ENCODE results near the gene AGBL3.

Gene AGBL3

DNA sequence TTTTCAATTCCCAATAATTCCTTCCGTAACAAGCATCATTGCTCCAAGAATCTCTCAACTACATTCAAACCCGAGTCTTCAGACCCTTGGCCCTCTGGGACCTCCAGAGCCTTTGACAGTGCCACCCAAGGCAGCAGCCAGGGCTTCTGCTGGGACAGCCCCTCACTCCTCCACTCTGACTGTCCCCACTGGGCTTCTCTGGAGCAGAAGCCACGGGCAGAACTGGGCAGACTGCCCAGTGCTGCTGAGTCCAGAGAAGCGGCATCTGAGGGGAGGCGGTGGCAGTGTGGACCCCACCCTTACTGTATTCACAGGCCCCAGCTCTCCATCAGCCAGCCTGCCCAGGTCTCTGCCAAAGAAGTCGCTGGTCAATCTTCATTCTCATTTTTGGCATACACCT is 175.4 kb downstream of the AGBL3 start:
- H3K27me3 ChIP-seq: no peaks in the 10 kb centered on the region
- intact Hi-C loops (cut with DNase I; ENCODE audit: low total_unique reads): loop anchor here (10.0 kb wide), 1 partner anchor 167 kb away; no protein-coding TSS in a partner anchor
- TF ChIP-seq, protein P1, sequence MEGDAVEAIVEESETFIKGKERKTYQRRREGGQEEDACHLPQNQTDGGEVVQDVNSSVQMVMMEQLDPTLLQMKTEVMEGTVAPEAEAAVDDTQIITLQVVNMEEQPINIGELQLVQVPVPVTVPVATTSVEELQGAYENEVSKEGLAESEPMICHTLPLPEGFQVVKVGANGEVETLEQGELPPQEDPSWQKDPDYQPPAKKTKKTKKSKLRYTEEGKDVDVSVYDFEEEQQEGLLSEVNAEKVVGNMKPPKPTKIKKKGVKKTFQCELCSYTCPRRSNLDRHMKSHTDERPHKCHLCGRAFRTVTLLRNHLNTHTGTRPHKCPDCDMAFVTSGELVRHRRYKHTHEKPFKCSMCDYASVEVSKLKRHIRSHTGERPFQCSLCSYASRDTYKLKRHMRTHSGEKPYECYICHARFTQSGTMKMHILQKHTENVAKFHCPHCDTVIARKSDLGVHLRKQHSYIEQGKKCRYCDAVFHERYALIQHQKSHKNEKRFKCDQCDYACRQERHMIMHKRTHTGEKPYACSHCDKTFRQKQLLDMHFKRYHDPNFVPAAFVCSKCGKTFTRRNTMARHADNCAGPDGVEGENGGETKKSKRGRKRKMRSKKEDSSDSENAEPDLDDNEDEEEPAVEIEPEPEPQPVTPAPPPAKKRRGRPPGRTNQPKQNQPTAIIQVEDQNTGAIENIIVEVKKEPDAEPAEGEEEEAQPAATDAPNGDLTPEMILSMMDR (IDR thresholded peaks at IDR 0.05): no peak
- no peak overlapping the region for H3K4me3 ChIP-seq
- peaks cover 0 to 4% (median 0%) of the 10 kb centered on the region in 3 donors for H3K9me3 ChIP-seq
- H3K4me1 ChIP-seq: peaks cover 0 to 32% (median 20%) of the 10 kb centered on the region in 4 donors
- DNase-seq: peak in 1 of 2 donors; percentile 62
- no peak overlapping the region for H3K27ac ChIP-seq
- peaks cover 16 to 35% (median 24%) of the 10 kb centered on the region in 3 donors for H3K36me3 ChIP-seq

DNA sequence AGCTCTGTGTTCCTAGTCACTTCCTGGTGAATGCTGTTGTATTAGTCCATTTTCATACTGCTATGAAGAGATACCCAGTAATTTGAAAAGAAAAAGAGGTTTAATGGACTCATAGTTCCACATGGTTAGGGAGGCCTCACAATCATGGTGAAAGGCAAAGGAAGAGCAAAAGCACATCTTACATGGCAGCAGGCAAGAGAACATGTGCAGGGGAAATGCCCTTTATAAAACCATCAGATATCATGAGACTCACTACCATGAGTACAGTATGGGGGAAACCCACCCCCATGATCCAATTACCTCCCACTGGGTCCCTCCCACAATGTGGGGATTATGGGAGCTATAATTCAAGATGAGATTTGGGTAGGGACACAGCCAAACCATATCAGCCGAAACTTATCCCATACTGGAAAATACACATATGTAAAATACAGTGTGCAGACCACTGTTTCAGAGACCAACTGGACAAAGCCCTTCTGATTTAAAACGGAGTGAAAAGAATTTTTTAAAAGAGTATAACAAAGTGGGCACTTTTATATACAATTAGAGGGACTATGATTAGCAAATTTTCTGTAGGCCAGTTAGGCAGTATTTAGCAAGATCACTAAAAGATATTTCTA is 176.2 kb downstream of the AGBL3 start:
- Histone ChIP-seq H3K4me1 (peaks cover 0 to 34% (median 25%) of the 10 kb centered on the region in 4 donors), H3K36me3 (peaks cover 19 to 43% (median 26%) of the 10 kb centered on the region in 3 donors), H3K4me3 (no peak overlapping the region), H3K27ac (no peak overlapping the region), H3K27me3 (no peaks in the 10 kb centered on the region), H3K9me3 (no peaks in the 10 kb centered on the region)
- TF ChIP-seq, protein P1 (IDR thresholded peaks at IDR 0.05): no peak
- intact Hi-C loops (cut with DNase I; ENCODE audit: low total_unique reads): loop anchor here (10.0 kb wide), 1 partner anchor 168 kb away; no protein-coding TSS in a partner anchor
- no peak for DNase-seq

DNA sequence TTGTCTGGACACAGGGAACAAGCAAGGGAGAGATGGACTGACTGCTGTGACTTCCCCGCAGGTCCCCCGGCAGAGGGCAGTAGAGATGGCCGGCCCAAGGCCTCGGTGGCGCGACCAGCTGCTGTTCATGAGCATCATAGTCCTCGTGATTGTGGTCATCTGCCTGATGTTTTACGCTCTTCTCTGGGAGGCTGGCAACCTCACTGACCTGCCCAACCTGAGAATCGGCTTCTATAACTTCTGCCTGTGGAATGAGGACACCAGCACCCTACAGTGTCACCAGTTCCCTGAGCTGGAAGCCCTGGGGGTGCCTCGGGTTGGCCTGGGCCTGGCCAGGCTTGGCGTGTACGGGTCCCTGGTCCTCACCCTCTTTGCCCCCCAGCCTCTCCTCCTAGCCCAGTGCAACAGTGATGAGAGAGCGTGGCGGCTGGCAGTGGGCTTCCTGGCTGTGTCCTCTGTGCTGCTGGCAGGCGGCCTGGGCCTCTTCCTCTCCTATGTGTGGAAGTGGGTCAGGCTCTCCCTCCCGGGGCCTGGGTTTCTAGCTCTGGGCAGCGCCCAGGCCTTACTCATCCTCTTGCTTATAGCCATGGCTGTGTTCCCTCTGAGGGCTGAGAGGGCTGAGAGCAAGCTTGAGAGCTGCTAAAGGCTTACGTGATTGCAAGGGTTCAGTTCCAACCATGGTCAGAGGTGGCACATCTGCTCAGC is 178.2 kb downstream of the AGBL3 start:
- Histone ChIP-seq H3K27me3 (no peaks in the 10 kb centered on the region), H3K36me3 (peaks cover 19 to 57% (median 34%) of the 10 kb centered on the region in 3 donors), H3K4me3 (no peak overlapping the region), H3K9me3 (no peaks in the 10 kb centered on the region), H3K4me1 (peaks cover 0 to 46% (median 39%) of the 10 kb centered on the region in 4 donors), H3K27ac (peak overlapping the region in 1 of 2 donors; percentile 52)
- TF ChIP-seq, protein P1 (IDR thresholded peaks at IDR 0.05): no peak
- DNase-seq: peak in 1 of 2 donors; percentile 69
- intact Hi-C loops (cut with DNase I; ENCODE audit: low total_unique reads): loop anchor here (10.0 kb wide), 1 partner anchor 170 kb away; no protein-coding TSS in a partner anchor

GRCh38 chr7:135165862-135166261 is 179.6 kb downstream of the AGBL3 start:
- Histone ChIP-seq H3K9me3 (no peaks in the 10 kb centered on the region), H3K4me3 (no peak overlapping the region), H3K27me3 (no peaks in the 10 kb centered on the region), H3K4me1 (peaks cover 0 to 40% (median 30%) of the 10 kb centered on the region in 4 donors), H3K36me3 (peaks cover 19 to 57% (median 34%) of the 10 kb centered on the region in 3 donors), H3K27ac (no peak overlapping the region)
- TF ChIP-seq, protein P1 (IDR thresholded peaks at IDR 0.05): no peak
- intact Hi-C loops (cut with DNase I; ENCODE audit: low total_unique reads): loop anchor here (10.0 kb wide), 1 partner anchor 171 kb away; no protein-coding TSS in a partner anchor
- peak in 1 of 2 donors; percentile 25 for DNase-seq

DNA sequence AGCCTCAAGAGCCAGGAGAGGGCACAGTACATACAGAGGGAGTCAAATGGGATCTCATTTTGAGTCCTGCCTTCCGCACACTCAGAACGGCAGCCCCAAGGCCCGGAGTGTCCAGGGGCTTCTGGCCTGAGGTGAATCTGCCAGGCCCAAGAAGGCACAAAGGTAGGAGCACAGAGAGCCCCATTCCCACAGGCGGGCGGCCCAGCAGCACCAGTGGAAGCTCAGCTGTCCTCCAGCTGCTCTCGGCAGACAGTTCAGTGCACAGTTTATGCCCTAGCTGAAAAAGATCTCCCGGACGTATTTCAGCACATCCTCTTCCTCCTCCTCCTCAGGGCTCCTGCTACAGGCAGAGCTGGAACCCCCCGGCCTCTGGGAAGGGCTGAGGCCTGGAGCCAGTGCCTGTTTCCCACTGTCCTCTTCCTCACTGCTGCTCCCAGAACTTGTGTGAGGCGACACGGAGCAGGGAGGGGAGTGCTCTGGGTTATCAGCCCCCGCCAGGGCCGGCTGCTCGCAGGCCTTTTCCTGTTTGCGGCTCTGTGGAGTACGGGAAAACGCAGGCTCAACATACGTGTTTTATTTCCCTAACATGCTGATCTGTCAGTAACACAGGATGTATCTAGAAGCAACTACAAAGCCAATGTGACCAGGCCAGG is 180.2 kb downstream of the AGBL3 start:
- H3K36me3 ChIP-seq: peaks cover 19 to 57% (median 34%) of the 10 kb centered on the region in 3 donors
- DNase-seq: peak in 1 of 2 donors; percentile 66
- TF ChIP-seq, protein P1 (IDR thresholded peaks at IDR 0.05): no peak
- intact Hi-C loops (cut with DNase I; ENCODE audit: low total_unique reads): loop anchor here (10.0 kb wide), 1 partner anchor 172 kb away; no protein-coding TSS in a partner anchor
- H3K4me1 ChIP-seq: peaks cover under 1 to 37% (median 32%) of the 10 kb centered on the region in 4 donors
- H3K27ac ChIP-seq: no peak overlapping the region
- no peaks in the 10 kb centered on the region for H3K9me3 ChIP-seq
- no peak overlapping the region for H3K4me3 ChIP-seq
- no peaks in the 10 kb centered on the region for H3K27me3 ChIP-seq
